ENCODE results near the gene KLKB1.
"Not testable (repeated sequence)": the region's sequence is repeated elsewhere in the genome, so short reads cannot be mapped to it uniquely, and the experiment has no call there.

The KLKB1 gene

DNA sequence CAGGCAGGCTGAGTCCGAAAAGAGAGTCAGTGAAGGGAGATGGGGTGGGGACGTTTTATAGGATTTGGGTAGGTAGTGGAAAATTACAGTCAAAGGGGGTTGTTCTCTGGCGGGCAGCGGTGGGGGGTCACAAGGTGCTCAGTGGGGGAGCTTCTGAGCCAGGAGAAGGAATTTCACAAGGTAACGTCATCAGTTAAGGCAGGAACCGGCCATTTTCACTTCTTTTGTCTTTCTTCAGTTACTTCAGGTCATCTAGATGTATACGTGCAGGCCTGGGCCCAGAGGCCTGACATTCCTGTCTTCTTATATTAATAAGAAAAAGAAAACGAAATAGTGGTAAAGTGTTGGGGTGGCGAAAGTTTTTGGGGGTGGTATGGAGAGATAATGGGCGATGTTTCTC is 14.7 kb downstream of the KLKB1 start:
- H4K12ac ChIP-seq (ENCODE audit: low read depth, low read length); H2AK5ac ChIP-seq (ENCODE audit: low read length); H3K4me3 ChIP-seq (ENCODE audit: low read depth, low read length); H3K9me3 ChIP-seq (ENCODE audit: insufficient read depth, low read depth, low read length); H3K4me2 ChIP-seq (ENCODE audit: low read length); H3K4me1 ChIP-seq (ENCODE audit: control insufficient read depth in 1 of 2, insufficient read depth in 2 of 2, low read length in 2 of 2); H2BK12ac ChIP-seq (ENCODE audit: low read length); DNase-seq; H2AFZ ChIP-seq (ENCODE audit: insufficient read depth, low read length, poor library complexity); H3K14ac ChIP-seq (ENCODE audit: low read length); H3K9ac ChIP-seq (ENCODE audit: low read length); H3K23ac ChIP-seq (ENCODE audit: low read length); H3K79me2 ChIP-seq (ENCODE audit: control insufficient read depth, insufficient read depth, low read length, poor library complexity); H3K18ac ChIP-seq (ENCODE audit: low read length); H2BK5ac ChIP-seq (ENCODE audit: low read depth, low read length, poor library complexity); H4K8ac ChIP-seq (ENCODE audit: low read depth, low read length); H3K27me3 ChIP-seq (ENCODE audit: insufficient read depth, low read length); H3K4ac ChIP-seq (ENCODE audit: low read depth, low read length); H3K79me1 ChIP-seq (ENCODE audit: low read length); H3K36me3 ChIP-seq (ENCODE audit: control insufficient read depth in 1 of 2, insufficient read depth in 2 of 2, low read length in 2 of 2); H2BK120ac ChIP-seq (ENCODE audit: insufficient read depth, low read length, poor library complexity); H3K27ac ChIP-seq (ENCODE audit: low read depth, low read length); H4K91ac ChIP-seq (ENCODE audit: low read depth, low read length): not testable (repeated sequence)
- WGBS (ENCODE audit: extremely low coverage, insufficient coverage, insufficient read length): 100% methylated on average over 2 of the region's 10 CpGs

DNA sequence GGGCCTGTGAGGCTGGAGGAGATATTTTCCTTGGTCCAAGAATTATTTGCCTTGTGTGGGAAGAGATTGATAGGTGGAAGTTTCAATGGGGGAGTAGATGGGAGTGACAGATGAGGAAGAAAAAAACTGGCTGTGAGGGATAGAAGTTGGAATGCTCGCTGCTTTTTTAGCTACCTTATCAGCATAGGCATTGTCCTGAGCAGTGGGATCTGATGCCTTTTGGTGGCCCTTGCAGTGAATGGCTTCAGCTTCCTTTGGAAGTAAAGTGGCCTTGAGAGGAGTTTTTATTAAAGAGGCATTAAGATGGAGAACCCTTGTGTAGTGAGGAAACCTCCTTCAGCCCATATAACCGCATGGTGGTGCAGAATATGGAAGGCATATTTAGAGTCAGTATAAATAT is 16.0 kb downstream of the KLKB1 start:
- Histone ChIP-seq H3K4me1 (ENCODE audit: control insufficient read depth in 1 of 2, insufficient read depth in 2 of 2, low read length in 2 of 2) (no peaks in the 10 kb centered on the region), H3K79me1 (ENCODE audit: low read length) (no peaks in the 10 kb centered on the region), H3K9ac (ENCODE audit: low read length) (no peak overlapping the region), H4K91ac (ENCODE audit: low read depth, low read length) (no peak overlapping the region), H2BK5ac (ENCODE audit: low read depth, low read length, poor library complexity) (no peak overlapping the region), H3K23ac (ENCODE audit: low read length) (no peak overlapping the region), H3K27me3 (ENCODE audit: insufficient read depth, low read length) (no peaks in the 10 kb centered on the region), H3K4me3 (ENCODE audit: low read depth, low read length) (no peak overlapping the region), H3K4me2 (ENCODE audit: low read length) (no peak overlapping the region), H4K12ac (ENCODE audit: low read depth, low read length) (no peak overlapping the region), H3K4ac (ENCODE audit: low read depth, low read length) (no peak overlapping the region), H4K8ac (ENCODE audit: low read depth, low read length) (no peak overlapping the region), H3K36me3 (ENCODE audit: control insufficient read depth in 1 of 2, insufficient read depth in 2 of 2, low read length in 2 of 2) (no peaks in the 10 kb centered on the region), H3K18ac (ENCODE audit: low read length) (no peak overlapping the region), H2AK5ac (ENCODE audit: low read length) (no peak overlapping the region), H3K27ac (ENCODE audit: low read depth, low read length) (no peak overlapping the region), H2AFZ (ENCODE audit: insufficient read depth, low read length, poor library complexity) (no peak overlapping the region), H2BK12ac (ENCODE audit: low read length) (no peak overlapping the region), H3K14ac (ENCODE audit: low read length) (no peak overlapping the region), H2BK120ac (ENCODE audit: insufficient read depth, low read length, poor library complexity) (no peak overlapping the region), H3K79me2 (ENCODE audit: control insufficient read depth, insufficient read depth, low read length, poor library complexity) (no peaks in the 10 kb centered on the region), H3K9me3 (ENCODE audit: insufficient read depth, low read depth, low read length) (no peaks in the 10 kb centered on the region)
- no CpG with 5 or more reads among the region's 2 CpGs for WGBS (ENCODE audit: extremely low coverage, insufficient coverage, insufficient read length)
- no peak for DNase-seq

DNA sequence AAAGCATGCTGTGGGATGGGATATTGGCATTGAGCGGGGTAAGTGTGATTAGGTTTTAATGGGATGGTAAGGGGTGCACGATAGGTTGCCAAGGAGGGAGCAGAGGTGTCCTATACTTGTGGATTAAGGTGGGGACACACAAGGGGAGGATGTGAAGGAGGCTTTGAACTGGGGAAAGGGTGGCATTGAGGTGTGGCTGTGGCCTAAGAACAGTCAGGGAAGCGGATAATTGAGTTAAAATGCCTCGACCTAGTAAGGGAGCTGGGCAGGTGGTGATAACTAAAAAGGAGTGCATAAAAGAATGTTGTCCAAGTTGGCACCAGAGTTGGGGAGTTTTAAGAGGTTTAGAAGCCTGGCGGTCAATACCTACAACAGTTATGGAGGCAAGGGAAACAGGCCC is 17.5 kb downstream of the KLKB1 start:
- H3K9ac ChIP-seq (ENCODE audit: low read length): no peak overlapping the region
- H3K4ac ChIP-seq (ENCODE audit: low read depth, low read length): no peak overlapping the region
- H3K79me1 ChIP-seq (ENCODE audit: low read length): no peaks in the 10 kb centered on the region
- no peak overlapping the region for H4K8ac ChIP-seq (ENCODE audit: low read depth, low read length)
- no CpG with 5 or more reads among the region's 5 CpGs for WGBS (ENCODE audit: extremely low coverage, insufficient coverage, insufficient read length)
- no peak overlapping the region for H2AK5ac ChIP-seq (ENCODE audit: low read length)
- no peak overlapping the region for H3K27ac ChIP-seq (ENCODE audit: low read depth, low read length)
- no peaks in the 10 kb centered on the region for H3K79me2 ChIP-seq (ENCODE audit: control insufficient read depth, insufficient read depth, low read length, poor library complexity)
- H2BK12ac ChIP-seq (ENCODE audit: low read length): no peak overlapping the region
- H4K12ac ChIP-seq (ENCODE audit: low read depth, low read length): no peak overlapping the region
- no peak overlapping the region for H2AFZ ChIP-seq (ENCODE audit: insufficient read depth, low read length, poor library complexity)
- no peaks in the 10 kb centered on the region for H3K36me3 ChIP-seq (ENCODE audit: control insufficient read depth in 1 of 2, insufficient read depth in 2 of 2, low read length in 2 of 2)
- no peaks in the 10 kb centered on the region for H3K4me1 ChIP-seq (ENCODE audit: control insufficient read depth in 1 of 2, insufficient read depth in 2 of 2, low read length in 2 of 2)
- no peak overlapping the region for H3K18ac ChIP-seq (ENCODE audit: low read length)
- H3K4me3 ChIP-seq (ENCODE audit: low read depth, low read length): no peak overlapping the region
- H3K14ac ChIP-seq (ENCODE audit: low read length): no peak overlapping the region
- no peak overlapping the region for H3K23ac ChIP-seq (ENCODE audit: low read length)
- H4K91ac ChIP-seq (ENCODE audit: low read depth, low read length): no peak overlapping the region
- H2BK5ac ChIP-seq (ENCODE audit: low read depth, low read length, poor library complexity): no peak overlapping the region
- H2BK120ac ChIP-seq (ENCODE audit: insufficient read depth, low read length, poor library complexity): no peak overlapping the region
- DNase-seq: no peak
- no peaks in the 10 kb centered on the region for H3K27me3 ChIP-seq (ENCODE audit: insufficient read depth, low read length)
- H3K9me3 ChIP-seq (ENCODE audit: insufficient read depth, low read depth, low read length): no peaks in the 10 kb centered on the region
- no peak overlapping the region for H3K4me2 ChIP-seq (ENCODE audit: low read length)

DNA sequence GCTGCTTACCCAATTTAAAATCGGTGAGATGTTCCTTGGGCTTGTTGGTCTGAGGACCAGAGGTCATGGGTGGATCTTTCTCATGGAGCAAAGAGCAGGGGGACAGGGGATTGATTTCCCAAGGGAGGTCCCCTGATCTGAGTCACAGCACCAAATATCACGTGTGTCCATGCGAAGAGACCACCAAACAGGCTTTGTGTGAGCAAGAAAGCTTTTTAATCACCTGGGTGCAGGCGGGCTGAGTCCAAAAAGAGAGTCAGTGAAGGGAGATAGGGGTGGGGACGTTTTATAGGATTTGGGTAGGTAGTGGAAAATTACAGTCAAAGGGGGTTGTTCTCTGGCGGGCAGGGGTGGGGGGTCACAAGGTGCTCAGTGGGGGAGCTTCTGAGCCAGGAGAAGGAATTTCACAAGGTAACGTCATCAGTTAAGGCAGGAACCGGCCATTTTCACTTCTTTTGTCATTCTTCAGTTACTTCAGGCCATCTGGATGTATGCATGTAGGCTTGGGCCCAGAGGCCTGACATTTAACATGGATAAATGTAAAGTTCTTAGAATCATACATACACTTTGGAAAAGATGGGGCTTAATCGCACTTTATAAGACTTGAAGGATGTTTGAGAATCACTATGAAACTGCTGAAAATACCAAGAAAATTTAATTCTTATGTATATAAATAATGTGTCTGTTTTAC is 19.9 kb downstream of the KLKB1 start:
- H4K91ac ChIP-seq (ENCODE audit: low read depth, low read length); H3K79me2 ChIP-seq (ENCODE audit: control insufficient read depth, insufficient read depth, low read length, poor library complexity); H3K4ac ChIP-seq (ENCODE audit: low read depth, low read length); H3K4me3 ChIP-seq (ENCODE audit: low read depth, low read length); H2BK5ac ChIP-seq (ENCODE audit: low read depth, low read length, poor library complexity); H4K12ac ChIP-seq (ENCODE audit: low read depth, low read length); H3K23ac ChIP-seq (ENCODE audit: low read length); H3K18ac ChIP-seq (ENCODE audit: low read length); DNase-seq; H3K4me1 ChIP-seq (ENCODE audit: control insufficient read depth in 1 of 2, insufficient read depth in 2 of 2, low read length in 2 of 2); H2AFZ ChIP-seq (ENCODE audit: insufficient read depth, low read length, poor library complexity); H3K79me1 ChIP-seq (ENCODE audit: low read length); H3K27ac ChIP-seq (ENCODE audit: low read depth, low read length); H3K9me3 ChIP-seq (ENCODE audit: insufficient read depth, low read depth, low read length); H3K9ac ChIP-seq (ENCODE audit: low read length); H3K4me2 ChIP-seq (ENCODE audit: low read length); H3K36me3 ChIP-seq (ENCODE audit: control insufficient read depth in 1 of 2, insufficient read depth in 2 of 2, low read length in 2 of 2); H2AK5ac ChIP-seq (ENCODE audit: low read length); H3K14ac ChIP-seq (ENCODE audit: low read length); H2BK12ac ChIP-seq (ENCODE audit: low read length); H4K8ac ChIP-seq (ENCODE audit: low read depth, low read length); H3K27me3 ChIP-seq (ENCODE audit: insufficient read depth, low read length); H2BK120ac ChIP-seq (ENCODE audit: insufficient read depth, low read length, poor library complexity): not testable (repeated sequence)
- no CpG with 5 or more reads among the region's 9 CpGs for WGBS (ENCODE audit: extremely low coverage, insufficient coverage, insufficient read length)

All from trophoblast cell (in vitro differentiated cells and primary cell).